Measurements from ENCODE around the gene NCK1.

GRCh38 chr3:136818191-136818768 is 43.7 kb upstream of the NCK1 start:
- TF ChIP-seq GABPA (IDR thresholded peaks at IDR 0.05; ENCODE audit: low read depth) (no peak), CTCF (IDR thresholded peaks at IDR 0.05 in 2 of 3, conservative IDR thresholded peaks at IDR 0.05 in 1 of 3; ENCODE audit: control insufficient read depth in 2 of 3, extremely low read depth in 1 of 3, insufficient read depth in 1 of 3, low read depth in 3 of 3, low read length in 3 of 3) (peak in 1 of 3 experiments; percentile 13; a peak in 1 of 6 replicates), DPF2 (IDR thresholded peaks at IDR 0.05) (no peak), POLR2A (IDR thresholded peaks at IDR 0.05; ENCODE audit: low read depth, low read length) (no peak)

All from GM12878 (cell line).